HG02973 (cell line): ENCODE measurements around the gene EXOC3L1.

Source experiments
- ATAC-seq: cut with Tn5 transposase; IDR thresholded peaks from one replicate; pipeline ENCODE4 v1.9.1; 2021; ENCODE audit warnings: moderate library complexity; ENCODE audit not compliant: unreplicated experiment

Gene EXOC3L1

GRCh38 chr16:67183627-67184452 is 6.1 kb downstream of the EXOC3L1 start, which contains the start of gene MATCAP1:
Gene MATCAP1 (minus strand): TSS chr16:67183963. CDS start chr16:67180610, 3,353 bp downstream.
- ATAC-seq, result peak; percentile 83

- ATAC-seq, result no peak
Measured at GRCh38 chr16:67183284-67183626, 6.7 kb downstream of the EXOC3L1 start.

DNA sequence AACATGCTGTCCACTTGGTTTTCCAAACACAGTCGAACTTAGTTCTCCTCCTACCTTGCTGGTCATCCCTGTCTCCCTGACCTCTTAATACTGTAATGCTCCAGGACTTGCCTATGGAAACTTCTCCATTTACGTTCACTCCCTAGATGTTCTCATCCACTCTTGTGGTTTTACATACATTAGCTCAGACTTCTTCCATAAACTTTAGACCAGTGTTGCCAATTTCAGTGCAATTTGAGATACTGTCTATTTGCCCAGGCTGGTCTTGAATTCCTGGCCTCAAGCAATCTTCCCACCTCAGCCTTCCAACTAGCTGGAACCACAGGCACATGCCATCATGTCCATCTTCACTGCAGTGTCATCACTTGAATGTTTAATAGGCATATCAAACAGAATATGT is 7.6 kb downstream of the EXOC3L1 start:
- ATAC-seq, result no peak

DNA sequence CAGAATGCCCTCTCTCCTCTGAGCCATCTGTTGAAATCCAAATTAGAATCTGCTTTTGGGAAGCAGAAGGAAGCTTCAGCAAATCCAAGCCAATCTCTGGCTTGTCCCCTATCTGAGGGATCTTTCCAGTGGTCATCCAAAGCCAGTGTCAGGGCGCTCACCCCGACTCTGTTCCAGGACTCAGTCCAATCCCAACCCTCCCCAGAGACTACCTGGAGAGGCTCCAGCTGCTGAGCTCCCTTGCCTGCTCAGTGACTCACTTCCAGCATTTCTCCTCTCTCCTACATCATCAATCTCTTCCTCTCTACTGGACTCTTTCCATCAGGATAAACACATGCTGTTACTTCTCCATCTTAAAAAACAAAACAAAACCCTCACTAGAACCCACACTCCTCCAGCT is 8.6 kb downstream of the EXOC3L1 start:
- ATAC-seq, result no peak

GRCh38 chr16:67180166-67180565 is 9.8 kb downstream of the EXOC3L1 start:
- ATAC-seq, result no peak

DNA sequence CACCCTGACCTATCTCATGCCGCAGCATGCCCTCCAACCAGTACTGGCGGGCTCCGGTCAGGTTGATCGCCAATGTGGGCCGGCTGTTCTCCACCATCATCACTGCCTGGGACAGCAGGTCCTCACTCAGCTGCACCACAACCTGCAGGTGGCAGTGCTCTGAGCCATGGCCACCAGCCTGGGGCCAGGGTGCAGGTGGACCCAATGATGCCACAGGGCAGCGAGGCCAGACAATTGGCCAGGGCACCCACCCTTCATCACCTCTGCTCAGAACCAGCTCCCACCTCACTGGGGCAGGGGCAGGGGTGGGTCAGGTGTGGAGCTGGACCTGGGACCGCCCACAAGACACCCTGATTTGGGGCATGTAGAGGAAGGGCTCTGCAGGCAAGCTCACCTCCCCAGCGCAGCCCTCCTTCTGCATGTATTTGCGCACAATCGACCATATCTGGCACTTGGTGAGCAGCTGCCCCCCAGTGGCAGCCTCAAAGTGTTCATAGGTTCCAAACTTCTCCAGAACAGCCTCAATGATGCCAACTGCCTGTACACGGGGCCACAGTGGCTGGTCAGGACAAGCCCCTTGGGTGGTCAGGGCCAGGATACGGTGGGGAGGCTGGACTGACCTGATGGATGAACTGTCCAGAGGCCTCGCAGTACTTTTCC is 10.4 kb downstream of the EXOC3L1 start:
- no peak for ATAC-seq

GRCh38 chr16:67177743-67178699 is 11.9 kb downstream of the EXOC3L1 start:
- no peak for ATAC-seq

DNA sequence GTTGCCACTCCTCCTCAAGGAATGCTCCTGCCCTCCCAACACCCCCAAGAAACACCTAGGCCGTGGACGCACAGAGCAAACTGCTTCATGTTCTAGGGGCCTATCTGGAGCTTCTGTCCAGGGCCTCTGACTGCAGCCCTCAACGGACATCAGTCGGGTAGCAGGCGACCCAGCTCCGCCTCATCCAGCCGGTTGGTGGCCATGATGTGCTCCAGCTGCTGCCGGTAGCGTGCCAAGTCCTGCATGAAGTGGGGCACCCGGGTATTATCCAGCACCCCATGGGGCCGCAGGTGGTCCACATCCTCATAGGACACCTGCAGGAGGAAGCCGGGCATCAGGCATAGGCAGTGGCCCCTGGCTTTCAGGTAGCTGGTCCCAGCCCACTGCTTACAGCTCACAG is 13.3 kb downstream of the EXOC3L1 start:
- ATAC-seq, result no peak

GRCh38 chr16:67174706-67175231 is 15.2 kb downstream of the EXOC3L1 start:
- no peak for ATAC-seq

- ATAC-seq, result peak; percentile 22
Measured at GRCh38 chr16:67173808-67174705, 15.9 kb downstream of the EXOC3L1 start.

DNA sequence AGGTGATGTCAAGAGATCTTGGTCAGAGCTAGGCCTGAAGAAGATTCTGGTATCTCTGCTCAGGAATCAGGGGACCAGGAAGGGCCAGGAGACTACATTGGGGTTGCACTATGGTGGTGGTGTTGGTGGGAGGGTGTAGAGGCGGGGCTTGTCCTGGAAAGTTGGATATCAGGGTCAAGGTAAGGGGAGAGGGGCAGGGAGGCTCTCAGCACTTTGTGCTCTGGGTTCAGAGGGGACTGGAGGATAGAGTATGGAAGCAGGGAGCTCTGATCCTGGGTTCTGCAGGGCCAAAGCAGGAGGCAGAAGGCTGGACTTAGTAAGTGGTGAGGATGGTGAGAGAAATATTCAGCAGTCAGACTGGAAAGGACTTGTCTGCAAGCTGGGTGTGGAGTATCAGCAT is 16.6 kb downstream of the EXOC3L1 start:
- ATAC-seq, result no peak

DNA sequence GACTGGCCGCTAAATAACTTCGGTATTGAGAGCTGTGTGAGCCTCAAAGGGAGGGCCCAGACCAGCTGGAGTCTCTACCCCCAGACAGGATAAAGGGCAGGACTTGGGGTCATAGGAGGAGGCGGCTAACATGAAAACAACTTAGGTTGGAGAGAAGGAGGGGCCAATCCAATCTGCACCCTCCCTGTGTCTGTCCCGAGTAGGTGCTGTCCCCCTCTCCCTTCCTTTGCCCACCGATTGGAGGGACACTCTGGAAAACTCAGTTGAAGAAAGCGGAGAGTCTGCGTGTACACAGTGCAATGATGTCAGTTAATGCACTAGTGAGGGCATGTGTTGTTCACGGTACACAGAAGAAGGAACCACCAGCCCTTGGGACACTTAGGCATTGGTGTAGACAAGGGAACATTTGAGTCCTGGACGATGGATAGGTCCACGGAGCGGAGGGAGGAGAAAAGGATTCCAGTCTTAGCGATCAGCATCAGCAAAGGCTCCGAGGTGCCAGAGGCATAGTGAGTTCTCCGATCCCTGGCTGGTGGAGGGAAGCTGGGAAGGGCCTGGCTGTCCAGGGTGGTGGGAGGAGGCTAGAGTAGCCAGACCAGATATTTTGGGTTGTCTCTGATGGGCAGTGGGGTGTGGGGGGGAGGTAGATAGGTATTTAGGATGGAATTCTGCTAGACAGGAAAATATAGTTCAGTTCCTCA is 18.8 kb downstream of the EXOC3L1 start:
- ATAC-seq, result peak; percentile 5

DNA sequence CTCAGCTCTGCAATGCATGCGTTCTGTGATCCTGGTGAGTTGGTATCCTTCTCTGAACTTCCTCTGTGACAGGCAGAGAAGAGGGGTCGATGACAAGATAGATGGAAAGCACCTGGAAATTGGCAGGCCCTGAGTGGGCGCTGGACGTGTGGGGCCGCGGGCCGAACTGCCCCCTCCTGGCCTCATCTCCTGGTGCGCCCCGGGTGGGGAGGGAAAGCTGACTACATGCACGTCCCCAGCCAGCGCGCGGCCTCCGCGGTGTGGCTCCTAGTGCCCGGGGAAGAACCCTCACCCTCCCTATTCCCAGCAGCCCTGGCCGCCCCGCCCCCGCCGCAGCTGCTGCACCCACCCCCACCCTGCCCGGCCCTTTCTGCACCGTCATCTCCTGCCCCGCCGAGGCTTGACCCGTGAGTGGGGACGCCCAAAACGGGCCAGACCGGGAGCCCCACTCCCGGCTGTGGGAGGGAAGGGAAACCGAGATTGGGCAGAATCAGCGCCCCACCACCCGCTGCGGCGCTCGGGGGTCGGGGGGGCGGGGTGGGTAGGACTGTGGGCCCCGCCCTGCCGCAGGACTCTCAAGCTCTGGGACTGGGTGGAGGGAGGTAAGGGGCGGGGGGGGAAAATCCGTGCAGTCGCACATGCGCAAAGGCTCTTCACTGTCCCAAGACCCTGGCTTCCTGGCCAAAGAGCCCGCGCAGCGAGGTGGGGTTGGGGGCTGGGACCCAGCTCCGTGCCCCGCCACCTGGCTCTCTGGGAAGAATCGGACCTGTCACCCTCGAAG is 19.6 kb downstream of the EXOC3L1 start, which contains the start of gene NOL3:
TSS of gene NOL3 (plus strand) at position 371 of the 781 bp plus-strand sequence.
- ATAC-seq, result peak; percentile 29

DNA sequence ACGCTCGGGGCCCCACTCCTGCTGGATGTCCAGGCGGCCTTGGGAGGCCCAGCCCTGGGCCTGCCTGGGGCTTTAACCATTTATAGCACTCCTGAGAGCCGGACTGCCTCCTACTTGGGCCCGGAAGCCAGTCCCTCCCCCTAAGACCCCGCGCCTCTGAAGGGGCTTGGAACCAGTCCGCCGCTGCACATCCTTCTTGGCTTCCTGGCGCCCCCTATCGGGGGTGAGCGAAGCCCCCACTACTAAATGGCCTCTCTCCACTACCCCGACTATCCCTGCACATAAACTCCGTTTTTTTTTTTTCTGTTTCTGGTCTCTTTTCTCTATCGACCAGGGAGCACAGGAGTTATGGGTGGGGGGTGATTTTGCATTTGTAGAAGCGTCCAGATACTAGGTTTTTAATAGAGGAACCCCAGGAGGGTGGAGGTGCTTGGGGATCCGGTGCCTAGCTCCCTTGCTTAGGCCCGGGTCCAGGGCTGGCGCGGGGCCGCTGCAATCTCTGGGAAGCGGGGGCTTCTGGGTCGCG is 20.2 kb downstream of the EXOC3L1 start:
- no peak for ATAC-seq

- ATAC-seq, result no peak
Measured at GRCh38 chr16:67169011-67169451, 20.9 kb downstream of the EXOC3L1 start.

GRCh38 chr16:67167588-67167987 is 22.3 kb downstream of the EXOC3L1 start:
- ATAC-seq, result no peak

DNA sequence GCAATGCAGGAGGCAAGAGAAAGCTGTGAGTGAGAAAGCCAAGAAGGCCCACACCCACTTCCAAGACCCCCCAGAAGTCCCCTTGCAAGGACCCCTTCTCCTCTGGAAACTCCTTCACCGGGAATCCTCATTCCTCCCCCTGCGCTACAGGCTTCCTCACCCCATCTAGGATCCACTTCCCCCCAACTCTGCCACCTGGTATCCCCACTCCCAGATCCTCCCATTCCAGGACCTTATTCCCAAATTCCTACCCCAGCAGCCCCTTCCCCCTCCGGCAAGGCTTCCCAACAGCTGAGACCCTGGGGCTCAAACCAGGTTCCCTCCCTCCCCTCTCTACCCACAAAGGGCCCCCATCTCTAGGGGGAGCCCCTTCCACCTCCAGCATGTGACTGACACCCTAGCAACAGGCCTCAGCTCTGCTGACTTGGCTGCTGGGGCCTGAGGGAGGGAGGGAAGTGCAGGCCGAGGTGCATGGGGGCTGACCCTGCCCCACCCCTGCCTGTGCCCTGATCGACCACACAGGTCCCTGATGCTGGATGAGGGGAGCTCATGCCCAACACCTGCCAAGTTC is 23.3 kb downstream of the EXOC3L1 start:
- ATAC-seq, result no peak

DNA sequence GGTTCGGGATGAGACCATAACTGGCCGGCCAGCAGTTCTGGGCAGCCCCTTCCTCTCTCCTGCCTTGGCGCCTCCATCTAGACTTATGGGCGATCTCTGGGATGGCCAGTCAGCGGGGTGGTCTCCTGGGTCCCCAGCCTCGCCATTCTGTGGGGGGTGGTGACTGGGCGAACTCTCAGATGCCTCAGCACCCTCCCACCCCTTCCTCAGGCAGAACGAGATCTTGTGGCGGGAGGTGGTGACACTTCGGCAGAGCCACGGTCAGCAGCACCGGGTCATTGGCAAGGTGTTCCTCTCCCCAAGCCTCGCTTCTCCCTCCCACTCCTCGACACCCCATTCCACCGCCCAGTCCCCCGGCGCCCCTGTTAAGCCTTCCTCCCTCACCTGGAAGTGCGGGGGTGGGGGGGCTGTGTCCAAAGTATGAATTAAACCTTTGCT is 23.8 kb downstream of the EXOC3L1 start:
- ATAC-seq, result no peak
